Body of pancreas (tissue), 4 donors: ENCODE data around the gene SCN9A.

Source experiments
- POLR2A ChIP-seq, 3 donors: fragments of 450-650 bp; IDR thresholded peaks; one replicate each; pipeline ENCODE4 v1.6.1; 2016; ENCODE audit warnings: antibody characterized with exemption in 3 of 3, mild to moderate bottlenecking in 2 of 3
- TF ChIP-seq, protein P1 (sequence below), 7 experiments: fragments of 450-650 bp in 4 of 7; fragments of 200-600 bp in 3 of 7; sonication (generic) in 3 of 7; IDR thresholded peaks; one replicate each; pipeline ENCODE4 v1.5.1; 2016 to 2019; ENCODE audit warnings: antibody characterized with exemption in 7 of 7

DNA sequence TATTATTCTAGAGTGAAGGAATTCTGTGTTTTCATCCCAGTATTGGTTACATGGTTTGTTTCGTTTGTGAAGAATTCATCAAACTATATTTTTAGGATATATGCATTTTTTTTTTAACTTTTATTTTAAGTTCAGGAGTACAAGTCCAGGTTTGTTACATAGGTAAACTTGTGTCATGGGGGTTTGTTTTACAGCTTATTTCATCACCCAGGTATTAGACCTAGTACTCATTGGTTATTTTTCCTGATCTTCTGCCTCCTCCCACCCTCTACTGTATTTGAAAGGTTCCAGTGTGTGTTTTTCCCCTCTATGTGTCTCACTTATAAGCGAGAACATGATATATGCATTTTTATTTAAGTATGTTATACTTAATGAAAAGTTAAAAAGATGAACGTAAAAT is 47.6 kb downstream of the SCN9A start:
- TF ChIP-seq, protein P1, sequence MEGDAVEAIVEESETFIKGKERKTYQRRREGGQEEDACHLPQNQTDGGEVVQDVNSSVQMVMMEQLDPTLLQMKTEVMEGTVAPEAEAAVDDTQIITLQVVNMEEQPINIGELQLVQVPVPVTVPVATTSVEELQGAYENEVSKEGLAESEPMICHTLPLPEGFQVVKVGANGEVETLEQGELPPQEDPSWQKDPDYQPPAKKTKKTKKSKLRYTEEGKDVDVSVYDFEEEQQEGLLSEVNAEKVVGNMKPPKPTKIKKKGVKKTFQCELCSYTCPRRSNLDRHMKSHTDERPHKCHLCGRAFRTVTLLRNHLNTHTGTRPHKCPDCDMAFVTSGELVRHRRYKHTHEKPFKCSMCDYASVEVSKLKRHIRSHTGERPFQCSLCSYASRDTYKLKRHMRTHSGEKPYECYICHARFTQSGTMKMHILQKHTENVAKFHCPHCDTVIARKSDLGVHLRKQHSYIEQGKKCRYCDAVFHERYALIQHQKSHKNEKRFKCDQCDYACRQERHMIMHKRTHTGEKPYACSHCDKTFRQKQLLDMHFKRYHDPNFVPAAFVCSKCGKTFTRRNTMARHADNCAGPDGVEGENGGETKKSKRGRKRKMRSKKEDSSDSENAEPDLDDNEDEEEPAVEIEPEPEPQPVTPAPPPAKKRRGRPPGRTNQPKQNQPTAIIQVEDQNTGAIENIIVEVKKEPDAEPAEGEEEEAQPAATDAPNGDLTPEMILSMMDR (IDR thresholded peaks at IDR 0.05): no peak
- no peak for TF ChIP-seq POLR2A (IDR thresholded peaks at IDR 0.05)
